Activated effector memory CD4-positive, alpha-beta T cell treated with Interleukin-2 at 50 U/mL for 16 hours (primary cell): ENCODE measurements around the gene CEP295NL.
"Not testable (repeated sequence)": the region's sequence is repeated elsewhere in the genome, so short reads cannot be mapped to it uniquely, and the experiment has no call there.

Experiments used
- DNase-seq: peaks from one replicate; pipeline ENCODE4 v3.0.0-alpha.2; 2020

The CEP295NL gene, protein sequence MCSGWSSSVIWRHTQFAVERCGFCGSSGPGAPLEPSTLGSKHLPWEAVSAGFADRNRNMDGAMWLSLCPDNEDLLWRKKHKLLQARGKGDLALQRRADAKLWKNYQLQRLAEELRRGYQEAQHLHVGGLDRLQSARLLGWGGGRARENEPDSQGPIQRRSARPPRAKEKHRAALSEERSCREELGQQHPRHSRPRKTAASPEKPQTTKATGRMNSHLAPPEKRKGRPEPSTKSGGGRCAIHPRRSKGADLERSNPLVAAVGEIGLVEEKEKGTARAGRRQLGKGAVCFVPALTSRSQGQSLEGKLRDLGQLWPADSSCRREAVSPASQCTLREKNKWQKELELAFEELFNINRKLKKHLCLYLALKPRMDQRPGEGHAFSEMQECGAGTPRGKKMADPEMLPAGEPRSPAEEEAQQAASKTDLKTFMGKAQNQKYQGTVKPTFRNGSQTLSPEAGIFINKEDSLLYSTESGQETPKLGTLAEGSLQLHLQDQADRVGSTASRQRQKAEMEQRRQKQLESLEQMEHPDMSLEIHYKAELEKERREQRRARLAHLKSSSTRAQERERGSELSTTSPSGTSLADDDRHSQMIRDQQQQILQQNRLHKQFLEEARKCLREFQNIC

GRCh38 chr17:78903101-78903779 lies at the start of gene CEP295NL:
Gene CEP295NL, minus strand, starts transcription at chr17:78903201. Its CDS starts 1,373 bp downstream, at chr17:78901828.
- DNase-seq = no peak

GRCh38 chr17:78952706-78953105 lies 49.7 kb upstream of the CEP295NL start:
- DNase-seq = no peak

GRCh38 chr17:78951967-78952551 lies 49.1 kb upstream of the CEP295NL start:
- no peak for DNase-seq

DNA sequence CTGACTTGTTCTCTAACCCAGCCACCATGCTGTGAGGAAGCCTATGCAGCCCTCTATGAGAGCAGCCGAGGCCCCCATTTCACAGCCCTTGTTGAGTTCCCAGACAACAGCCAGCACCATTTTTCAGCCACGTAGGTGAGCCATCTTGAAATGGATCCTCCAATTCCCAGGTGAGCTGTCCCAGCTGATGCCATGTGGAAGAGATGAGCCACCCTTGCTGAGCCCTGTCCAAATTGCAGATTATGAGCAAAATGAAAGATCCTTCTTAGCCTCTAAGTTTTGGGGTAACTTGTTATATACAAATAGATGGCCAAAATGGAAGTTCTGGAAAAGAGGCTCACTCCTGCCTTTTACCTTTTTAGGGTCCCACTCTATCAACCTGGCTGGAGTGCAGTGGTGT lies 47.9 kb upstream of the CEP295NL start:
- no peak for DNase-seq

GRCh38 chr17:78947235-78948149 lies 44.5 kb upstream of the CEP295NL start:
- DNase-seq = no peak

DNA sequence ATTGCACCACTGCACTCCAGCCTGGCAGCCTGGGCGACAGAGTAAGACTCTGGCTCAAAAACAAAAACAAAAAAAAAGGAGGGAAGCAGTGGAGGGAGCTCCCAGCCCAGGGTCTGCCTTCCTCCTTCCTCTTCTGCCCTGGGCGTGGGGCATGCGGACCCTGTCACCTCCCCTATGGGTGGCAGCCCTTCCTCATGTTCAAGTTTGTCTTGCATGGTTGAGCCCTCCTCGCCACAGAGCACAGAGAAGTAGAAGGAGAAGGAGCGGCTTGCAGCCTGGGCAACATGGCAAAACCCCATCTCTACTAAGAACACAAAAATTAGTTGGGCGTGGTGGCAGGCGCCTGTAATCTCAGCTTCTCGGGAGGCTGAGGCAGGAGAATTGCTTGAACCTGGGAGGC lies 43.6 kb upstream of the CEP295NL start:
- no peak for DNase-seq

DNA sequence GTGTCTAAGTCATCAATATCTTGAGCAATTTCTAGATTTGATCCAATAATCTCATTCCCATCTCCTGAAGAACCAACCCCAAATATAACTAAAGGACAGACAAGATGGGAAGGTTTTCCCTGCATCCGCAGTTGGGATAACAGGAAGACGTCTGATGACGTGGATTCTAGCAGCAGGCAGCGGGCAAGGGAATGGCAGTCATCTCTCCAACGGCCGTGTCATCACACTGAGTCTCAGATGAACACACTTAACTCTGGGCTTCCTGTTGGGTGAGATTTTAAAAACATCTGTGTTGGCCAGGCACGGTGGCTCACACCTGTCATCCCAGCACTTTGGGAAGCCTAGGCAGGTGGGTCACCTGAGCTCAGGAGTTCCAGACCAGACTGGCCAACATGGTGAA lies 43.1 kb upstream of the CEP295NL start:
- DNase-seq = no peak

DNA sequence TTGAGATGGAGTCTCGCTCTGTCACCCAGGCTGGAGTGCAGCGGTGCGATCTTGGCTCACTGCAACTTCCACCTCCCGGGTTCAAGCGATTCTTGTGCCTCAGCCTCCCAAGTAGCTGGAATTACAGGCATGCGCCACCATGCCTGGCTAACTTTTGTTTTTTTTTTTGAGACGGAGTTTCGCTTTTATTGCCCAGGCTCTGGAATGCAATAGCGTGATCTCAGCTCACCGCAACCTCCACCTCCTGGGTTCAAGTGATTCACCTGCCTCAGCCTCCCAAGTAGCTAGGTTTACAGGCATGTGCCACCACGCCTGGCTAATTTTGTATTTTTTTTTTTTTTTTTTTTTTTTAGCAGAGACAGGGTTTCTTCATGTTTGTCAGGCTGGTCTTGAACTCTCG lies 42.5 kb upstream of the CEP295NL start:
- not testable (repeated sequence) for DNase-seq

DNA sequence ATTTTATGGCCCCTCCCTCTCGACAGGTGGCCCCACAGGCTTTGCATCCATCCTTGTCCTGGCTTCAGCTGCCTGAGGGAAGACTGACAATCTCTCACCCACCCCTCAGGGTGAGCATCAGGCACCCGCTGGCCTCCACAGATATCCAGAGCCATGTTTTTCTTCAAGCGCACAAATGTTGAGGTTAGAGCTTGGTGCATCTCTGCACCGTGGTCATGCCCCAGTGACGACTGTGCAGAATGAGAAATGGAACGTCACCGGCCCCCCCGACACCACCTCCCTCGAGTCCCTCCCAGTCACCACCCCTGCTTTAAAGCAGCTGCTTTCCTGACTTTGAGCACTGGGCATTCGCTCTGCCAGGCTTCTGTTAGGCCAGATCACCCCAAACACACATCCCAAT lies 42.0 kb upstream of the CEP295NL start:
- no peak for DNase-seq

GRCh38 chr17:78944026-78944425 lies 41.0 kb upstream of the CEP295NL start:
- DNase-seq = no peak

GRCh38 chr17:78940708-78941107 lies 37.7 kb upstream of the CEP295NL start:
- DNase-seq = no peak

- DNase-seq = no peak
Measured at GRCh38 chr17:78940258-78940657, 37.3 kb upstream of the CEP295NL start.

- no peak for DNase-seq
Measured at GRCh38 chr17:78939615-78940014, 36.6 kb upstream of the CEP295NL start.

DNA sequence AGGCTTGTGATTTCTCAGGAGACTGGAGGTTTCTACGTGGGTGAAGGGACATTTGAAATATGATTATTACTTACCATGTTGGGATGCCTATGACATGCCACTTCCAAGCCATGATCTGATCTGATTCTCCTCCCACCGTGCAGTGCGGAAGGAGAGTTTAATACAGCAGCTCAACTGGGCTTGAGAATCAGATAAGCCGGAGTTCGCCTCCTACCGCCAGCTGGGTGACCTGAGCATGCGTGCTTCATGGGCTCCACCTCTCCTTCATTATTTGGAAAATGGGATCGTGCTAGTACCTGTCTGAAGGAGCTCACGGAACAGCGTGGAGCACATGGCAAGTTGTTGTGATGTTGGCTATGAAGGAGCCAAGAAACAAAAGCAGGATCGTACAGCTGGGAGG lies 34.6 kb upstream of the CEP295NL start:
- DNase-seq = no peak

DNA sequence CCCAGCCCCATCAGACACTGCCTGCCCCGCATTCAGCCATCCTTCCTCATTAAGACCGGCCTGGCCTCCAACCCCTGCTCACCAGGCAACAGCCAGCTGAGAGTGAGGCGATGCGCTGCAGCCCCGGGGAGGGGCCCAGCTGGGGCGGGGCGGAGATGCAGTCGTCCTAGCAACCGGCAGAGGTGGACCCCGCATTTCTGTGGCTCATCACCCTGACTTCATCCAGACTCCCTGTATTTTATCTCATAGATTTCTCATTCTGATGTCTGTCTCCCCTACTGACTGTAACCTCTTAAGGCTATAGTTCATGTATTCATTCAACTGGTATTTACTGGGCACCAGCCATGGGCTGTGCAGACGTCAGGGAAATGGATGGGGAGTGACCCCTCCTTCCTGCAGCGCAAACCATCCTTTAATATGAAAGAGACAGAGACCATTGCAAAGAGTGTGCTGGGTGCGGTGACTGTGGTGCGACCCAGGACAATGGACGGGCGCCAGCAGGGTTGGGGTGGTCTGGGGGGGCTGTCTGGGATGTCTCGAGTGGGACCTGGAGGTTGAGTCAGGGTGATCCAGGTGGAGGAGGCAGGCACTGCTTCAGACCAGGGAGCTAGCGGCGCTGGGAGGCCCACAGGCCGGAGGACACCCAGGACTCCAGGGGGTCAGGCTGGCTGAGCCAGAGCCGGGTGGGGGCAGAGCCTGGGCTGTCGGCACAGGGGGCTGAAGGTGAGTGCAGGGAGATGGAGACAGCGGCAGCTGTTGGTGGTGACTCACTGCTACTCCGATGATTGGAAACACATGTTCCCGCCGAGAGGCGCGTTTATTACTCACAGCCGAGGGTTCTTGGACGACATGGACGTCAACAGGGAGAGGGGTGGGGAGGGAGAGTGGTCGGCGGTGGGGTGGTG lies 32.7 kb upstream of the CEP295NL start:
- no peak for DNase-seq

DNA sequence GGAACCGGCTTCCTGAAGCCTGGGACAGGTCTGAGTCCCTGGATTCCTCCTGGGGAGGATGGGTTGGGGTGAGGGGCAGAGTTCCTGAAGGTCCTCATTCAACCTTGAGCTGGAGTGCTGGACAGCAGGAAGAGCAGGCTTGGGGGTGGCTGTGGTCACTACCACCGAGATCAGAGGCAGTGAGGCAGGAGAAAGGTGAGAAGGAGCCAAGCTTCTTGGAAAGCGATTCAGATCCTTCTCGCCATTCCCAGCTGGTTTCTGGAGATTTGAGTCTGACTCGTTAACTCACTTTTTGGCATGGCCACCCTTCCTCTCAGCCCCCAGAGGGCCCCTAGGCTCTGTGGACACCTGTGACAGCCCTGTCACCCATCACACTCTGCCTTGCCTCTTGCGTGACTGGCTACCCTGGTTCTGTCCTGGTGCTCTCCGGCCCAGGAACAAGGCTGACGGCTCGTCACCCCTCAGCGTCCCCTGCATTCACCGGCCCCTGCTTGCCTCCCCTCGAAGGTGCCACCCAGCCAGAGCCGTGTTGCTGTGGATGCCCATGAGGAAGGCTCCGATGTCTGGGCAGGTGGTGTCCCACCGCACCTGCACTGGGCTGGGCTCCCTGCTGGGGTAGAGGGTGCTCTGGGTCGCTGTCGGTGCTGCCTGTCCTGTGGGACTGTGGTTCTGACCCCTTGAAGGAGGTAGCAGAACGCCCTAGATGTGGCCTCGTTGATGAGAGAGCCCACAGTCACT lies 31.8 kb upstream of the CEP295NL start:
- no peak for DNase-seq

DNA sequence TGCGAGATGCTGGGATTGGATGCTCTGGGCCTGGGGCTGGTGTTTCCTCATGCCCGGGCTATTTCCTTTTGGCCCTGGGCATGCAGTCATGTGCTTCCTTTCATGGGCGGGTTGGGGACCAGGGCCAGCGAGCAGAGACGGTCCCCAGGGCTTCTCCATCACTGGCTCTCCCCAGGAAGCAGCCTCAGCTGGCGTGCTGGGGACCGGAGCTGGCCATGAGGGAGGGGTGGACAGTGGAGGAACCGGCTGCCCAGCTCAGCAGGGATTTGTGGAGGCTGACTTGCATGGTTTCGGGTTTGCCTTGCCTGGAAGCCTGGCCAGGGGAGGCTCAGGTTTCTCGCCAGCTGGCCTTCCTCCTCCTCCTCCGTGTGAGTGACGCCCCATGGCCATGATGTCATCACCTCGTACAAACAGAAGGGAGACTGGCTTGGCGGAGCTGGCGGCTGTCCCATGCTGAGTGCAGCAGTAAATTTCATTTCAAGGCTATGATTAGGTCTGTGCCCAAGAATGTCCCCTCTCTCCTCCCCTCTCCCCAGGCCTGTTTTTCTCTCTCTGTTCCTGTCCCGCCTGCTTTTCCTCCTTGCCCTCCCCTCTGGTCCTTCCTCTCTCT lies 31.1 kb upstream of the CEP295NL start:
- DNase-seq = no peak

GRCh38 chr17:78933025-78933958 lies 30.3 kb upstream of the CEP295NL start:
- peak; percentile 51 for DNase-seq
